Gastrocnemius medialis (tissue), 4 donors: ENCODE data around the gene GASK1A.

ENCODE experiments used
- CTCF ChIP-seq, 5 experiments: fragments of 450-650 bp in 3 of 5; fragments of 200-600 bp in 2 of 5; sonication (generic) in 2 of 5; IDR thresholded peaks in 4 of 5; conservative IDR thresholded peaks in 1 of 5; 1 replicate in 4 of 5; 2 replicates in 1 of 5; pipeline ENCODE4 v1.5.1; 2016 to 2019; ENCODE audit warnings: antibody characterized with exemption in 5 of 5, mild to moderate bottlenecking in 3 of 5, moderate library complexity in 3 of 5
- POLR2A ChIP-seq, 2 donors: fragments of 450-650 bp; IDR thresholded peaks; one replicate each; pipeline ENCODE4 v1.6.1; 2017; ENCODE audit warnings: antibody characterized with exemption in 2 of 2, mild to moderate bottlenecking in 2 of 2, moderate library complexity in 2 of 2

GRCh38 chr3:42980209-42980608 is 1.1 kb downstream of the GASK1A start:
- TF ChIP-seq POLR2A (IDR thresholded peaks at IDR 0.05) = no peak
- TF ChIP-seq CTCF (IDR thresholded peaks at IDR 0.05 in 4 of 5, conservative IDR thresholded peaks at IDR 0.05 in 1 of 5) = no peak
